Thyroid gland (tissue), 4 donors: ENCODE data around the gene B4GALT5. TPM values are rescaled to one million over a fixed set of nuclear protein-coding genes. Genes with fewer than 3 reads are reported as not detected.

ENCODE experiments used
- DNase-seq, 2 donors: peaks; one replicate each; pipeline ENCODE4 v3.0.0-alpha.2; 2019
- H3K27ac ChIP-seq, 3 donors: fragments of 200-600 bp; sonication (generic); 1 replicate in 2 of 3; 2 replicates in 1 of 3; pipeline ENCODE4 v1.5.1; 2016 to 2019; ENCODE audit warnings: mild to moderate bottlenecking in 1 of 3, moderate library complexity in 1 of 3
- H3K27me3 ChIP-seq: fragments of 200-600 bp; sonication (generic); one replicate; pipeline ENCODE4 v1.5.1; 2019
- H3K36me3 ChIP-seq, 2 donors: fragments of 200-600 bp; sonication (generic); one replicate each; pipeline ENCODE4 v1.5.1; 2016 to 2019
- H3K4me1 ChIP-seq, 2 donors: fragments of 200-600 bp; sonication (generic); one replicate each; pipeline ENCODE4 v1.5.1; 2017 to 2019
- H3K4me3 ChIP-seq, 3 donors: fragments of 200-600 bp; sonication (generic); replicated peaks in 1 of 3; 1 replicate in 2 of 3; 2 replicates in 1 of 3; pipeline ENCODE4 v1.5.1; 2016; ENCODE audit warnings: mild to moderate bottlenecking in 1 of 3
- H3K9me3 ChIP-seq: fragments of 200-600 bp; sonication (generic); one replicate; pipeline ENCODE4 v1.5.1; 2017
- CTCF ChIP-seq, 6 experiments: fragments of 200-600 bp in 3 of 6; fragments of 450-650 bp in 3 of 6; sonication (generic) in 3 of 6; IDR thresholded peaks; one replicate each; pipeline ENCODE4 v1.5.1; 2016 to 2019; ENCODE audit warnings: antibody characterized with exemption in 6 of 6, mild to moderate bottlenecking in 2 of 6, inconsistent platforms in 1 of 6, moderate library complexity in 1 of 6
- POLR2A ChIP-seq, 2 donors: fragments of 450-650 bp; IDR thresholded peaks; one replicate each; pipeline ENCODE4 v1.6.1; 2017; ENCODE audit warnings: antibody characterized with exemption in 2 of 2, mild to moderate bottlenecking in 2 of 2, moderate library complexity in 1 of 2
- WGBS, 2 donors: methylation state at CpG; one replicate each; pipeline ENCODE4 v1.1.5; 2017; 5-methylcytosine and 5-hydroxymethylcytosine counted together
- intact Hi-C: fragments of 100-400 bp; cut with DNase I; formaldehyde crosslinking; loops from one replicate; pipeline ENCODE4 v1.15.1; 2023
- total RNA-seq, 4 donors: library from RNA; depleted of rRNA; stranded (reverse); fragments of >200 nt; gene quantifications; one replicate each; pipeline ENCODE4 v1.2.3, GENCODE V29; 2016

The B4GALT5 gene
- total RNA-seq, 4 donors from 2014 or later, result 11.5 to 22.2 (median 17.6) TPM

GRCh38 chr20:49701241-49701790 lies 12.4 kb downstream of the B4GALT5 start:
- TF ChIP-seq CTCF (IDR thresholded peaks at IDR 0.05), result no peak
- TF ChIP-seq POLR2A (IDR thresholded peaks at IDR 0.05), result no peak
- WGBS, 2 donors, result 81 to 83% methylated on average over 5 of the region's 5 CpGs
- Histone ChIP-seq H3K27ac (no peak overlapping the region), H3K4me3 (no peak overlapping the region), H3K27me3 (no peaks in the 10 kb centered on the region), H3K36me3 (no peaks in the 10 kb centered on the region), H3K4me1 (peaks cover 9 to 13% of the 10 kb centered on the region in 2 donors), H3K9me3 (no peaks in the 10 kb centered on the region)
- intact Hi-C loops, result no loop called here
- no peak for DNase-seq

- no peaks in the 10 kb centered on the region for H3K36me3 ChIP-seq
- H3K27ac ChIP-seq, result no peak overlapping the region
- H3K4me3 ChIP-seq, result no peak overlapping the region
- DNase-seq, result no peak
- H3K4me1 ChIP-seq, result peaks cover 10 to 14% of the 10 kb centered on the region in 2 donors
- 84 to 90% methylated on average over 7 of the region's 7 CpGs for WGBS, 2 donors
- H3K27me3 ChIP-seq, result no peaks in the 10 kb centered on the region
- no peaks in the 10 kb centered on the region for H3K9me3 ChIP-seq
- TF ChIP-seq POLR2A (IDR thresholded peaks at IDR 0.05) (no peak), CTCF (IDR thresholded peaks at IDR 0.05) (no peak)
- intact Hi-C loops, result no loop called here
Observed at GRCh38 chr20:49700411-49701185, 13.1 kb downstream of the B4GALT5 start.

DNA sequence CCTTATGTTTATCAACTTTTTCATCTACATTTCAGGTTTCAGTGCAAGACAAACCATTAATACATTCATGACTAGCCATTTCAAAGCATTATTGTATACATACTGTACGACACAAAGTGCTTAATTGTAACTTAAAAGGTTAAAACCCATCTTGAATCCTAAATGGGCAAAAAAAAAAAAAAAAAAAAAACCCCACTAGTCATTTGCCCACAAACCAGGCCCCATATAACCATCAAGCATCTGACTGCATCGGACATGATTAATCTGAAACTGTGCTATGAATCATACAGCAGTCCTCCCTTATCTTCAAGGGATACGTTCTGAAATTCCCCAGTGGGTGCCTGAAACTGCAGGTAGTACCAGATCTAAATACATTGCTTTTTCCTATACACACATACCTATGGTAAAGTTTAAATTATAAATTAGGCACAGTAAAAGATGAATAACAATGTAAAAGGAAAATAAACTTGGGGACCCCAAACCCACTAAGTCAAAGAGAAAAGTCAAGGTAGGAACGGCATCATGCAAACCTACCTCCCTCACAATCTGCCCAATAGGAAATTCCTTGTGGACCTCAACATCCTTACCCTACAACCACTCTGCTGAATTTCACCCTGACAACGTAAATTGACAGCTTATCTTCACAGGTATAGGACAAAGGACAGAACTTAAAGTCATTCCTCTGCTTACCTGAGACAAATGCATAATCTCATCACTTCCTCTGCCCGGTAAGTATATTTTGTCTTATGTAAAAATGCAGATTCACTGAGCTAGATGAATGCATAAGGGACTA lies 14.3 kb downstream of the B4GALT5 start:
- no peaks in the 10 kb centered on the region for H3K36me3 ChIP-seq
- H3K4me3 ChIP-seq, result no peak overlapping the region
- no peaks in the 10 kb centered on the region for H3K9me3 ChIP-seq
- TF ChIP-seq CTCF (IDR thresholded peaks at IDR 0.05) (no peak), POLR2A (IDR thresholded peaks at IDR 0.05) (no peak)
- H3K4me1 ChIP-seq, result peaks cover 10 to 14% of the 10 kb centered on the region in 2 donors
- DNase-seq, result no peak
- H3K27me3 ChIP-seq, result no peaks in the 10 kb centered on the region
- 73 to 86% methylated on average over 6 of the region's 6 CpGs for WGBS, 2 donors
- intact Hi-C loops, result no loop called here
- no peak overlapping the region for H3K27ac ChIP-seq

DNA sequence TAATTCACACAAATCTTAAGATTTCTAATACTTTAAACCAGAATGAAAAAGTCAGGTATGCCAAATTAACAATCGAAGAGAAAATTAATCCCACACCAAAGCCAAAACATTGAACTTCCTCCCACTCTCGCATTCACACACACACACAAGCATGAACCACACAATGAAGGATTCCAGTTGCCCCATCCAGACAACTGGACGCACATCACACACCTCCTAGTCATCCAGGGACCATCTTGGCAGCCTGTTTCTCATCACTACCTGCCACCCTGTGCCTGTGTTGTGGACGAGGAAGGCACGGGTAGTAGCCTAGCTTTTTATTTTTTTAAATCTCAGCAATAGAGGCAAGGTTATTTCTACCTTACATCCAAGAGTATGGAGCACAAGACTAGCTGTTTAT lies 15.2 kb downstream of the B4GALT5 start:
- H3K4me3 ChIP-seq, result no peak overlapping the region
- TF ChIP-seq CTCF (IDR thresholded peaks at IDR 0.05) (no peak), POLR2A (IDR thresholded peaks at IDR 0.05) (no peak)
- no peaks in the 10 kb centered on the region for H3K27me3 ChIP-seq
- 90 to 93% methylated on average over 5 of the region's 5 CpGs for WGBS, 2 donors
- no peaks in the 10 kb centered on the region for H3K9me3 ChIP-seq
- peaks cover 10 to 11% of the 10 kb centered on the region in 2 donors for H3K4me1 ChIP-seq
- no peaks in the 10 kb centered on the region for H3K36me3 ChIP-seq
- no peak for DNase-seq
- intact Hi-C loops, result no loop called here
- H3K27ac ChIP-seq, result no peak overlapping the region
